Testis (tissue), 3 donors: ENCODE results near the gene CPVL. TPM values are rescaled to one million over a fixed set of nuclear protein-coding genes. Genes with fewer than 3 reads are reported as not detected.

Experiments
- DNase-seq: peaks from one replicate; pipeline ENCODE4 v3.0.0-alpha.2; 2019
- H3K27ac ChIP-seq, 2 donors: fragments of 200-600 bp; sonication (generic); one replicate each; pipeline ENCODE4 v1.5.1; 2019
- H3K27me3 ChIP-seq: fragments of 200-600 bp; sonication (generic); one replicate; pipeline ENCODE4 v1.5.1; 2019
- H3K36me3 ChIP-seq: fragments of 200-600 bp; sonication (generic); one replicate; pipeline ENCODE4 v1.5.1; 2017; ENCODE audit warnings: low read depth; ENCODE audit errors: missing control alignments
- H3K4me1 ChIP-seq: fragments of 200-600 bp; sonication (generic); one replicate; pipeline ENCODE4 v1.5.1; 2019
- H3K4me3 ChIP-seq, 2 donors: fragments of 200-600 bp; sonication (generic); one replicate each; pipeline ENCODE4 v1.5.1; 2017 to 2019
- H3K9me3 ChIP-seq: fragments of 200-600 bp; sonication (generic); one replicate; pipeline ENCODE4 v1.5.1; 2017
- CTCF ChIP-seq, 3 experiments: fragments of 450-650 bp in 2 of 3; fragments of 200-600 bp in 1 of 3; sonication (generic) in 1 of 3; IDR thresholded peaks; one replicate each; pipeline ENCODE4 v1.5.1; 2016 to 2019; ENCODE audit warnings: antibody characterized with exemption in 3 of 3, mild to moderate bottlenecking in 2 of 3, moderate library complexity in 1 of 3
- POLR2A ChIP-seq: fragments of 450-650 bp; IDR thresholded peaks from one replicate; pipeline ENCODE4 v1.6.1; 2017; ENCODE audit warnings: antibody characterized with exemption, mild to moderate bottlenecking, moderate library complexity
- WGBS, 2 donors: methylation state at CpG; one replicate each; pipeline ENCODE4 v1.1.5; 2018; 5-methylcytosine and 5-hydroxymethylcytosine counted together
- intact Hi-C: fragments of 100-400 bp; cut with DNase I; formaldehyde crosslinking; loops from one replicate; pipeline ENCODE4 v1.15.1; 2023; ENCODE audit warnings: low total_unique reads
- polyA plus RNA-seq: library from polyadenylated mRNA; stranded (reverse); fragments of 350-450 nt; fragmentation: Illumina TruSeq; extraction: RNeasy Lipid Tissue Mini Kit (QIAGEN cat#74804); gene quantifications from one replicate; pipeline ENCODE4 v1.2.3, GENCODE V29; 2014; ENCODE audit warnings: low read depth, low replicate concordance; ENCODE audit not compliant: insufficient read depth
- total RNA-seq, 2 donors: library from RNA; depleted of rRNA; stranded (reverse); fragments of >200 nt; gene quantifications; one replicate each; pipeline ENCODE4 v1.2.3, GENCODE V29; 2016

The CPVL gene
- total and polyA plus RNA-seq, 3 donors from 2014 or later: 26.6 to 55.1 (median 51.1) TPM

- TF ChIP-seq POLR2A: no peak
- TF ChIP-seq CTCF (IDR thresholded peaks at IDR 0.05): no peak
- intact Hi-C loops: no loop called here
- Histone ChIP-seq H3K9me3 (no peaks in the 10 kb centered on the region), H3K4me3 (no peak overlapping the region), H3K4me1 (peaks cover 1% of the 10 kb centered on the region), H3K27me3 (no peaks in the 10 kb centered on the region), H3K36me3 (no peaks in the 10 kb centered on the region), H3K27ac (no peak overlapping the region)
- DNase-seq: no peak
- WGBS, 2 donors: 73% methylated on average over 5 of the region's 5 CpGs
Observed at GRCh38 chr7:29071203-29071874, 75.0 kb downstream of the CPVL start.

- no peak for DNase-seq
- Histone ChIP-seq H3K9me3 (no peaks in the 10 kb centered on the region), H3K27me3 (no peaks in the 10 kb centered on the region), H3K27ac (no peak overlapping the region), H3K36me3 (no peaks in the 10 kb centered on the region), H3K4me3 (no peak overlapping the region), H3K4me1 (no peaks in the 10 kb centered on the region)
- intact Hi-C loops: no loop called here
- 96 to 98% methylated on average over 2 of the region's 2 CpGs for WGBS, 2 donors
- TF ChIP-seq POLR2A (no peak), CTCF (IDR thresholded peaks at IDR 0.05) (no peak)
Observed at GRCh38 chr7:29066641-29067040, 79.7 kb downstream of the CPVL start.

- Histone ChIP-seq H3K4me3 (no peak overlapping the region), H3K27me3 (no peaks in the 10 kb centered on the region), H3K36me3 (no peaks in the 10 kb centered on the region), H3K27ac (no peak overlapping the region), H3K4me1 (no peaks in the 10 kb centered on the region), H3K9me3 (no peaks in the 10 kb centered on the region)
- TF ChIP-seq CTCF (IDR thresholded peaks at IDR 0.05) (no peak), POLR2A (no peak)
- DNase-seq: no peak
- intact Hi-C loops: no loop called here
- WGBS, 2 donors: 72 to 78% methylated on average over 5 of the region's 5 CpGs
Observed at GRCh38 chr7:29065181-29065857, 81.0 kb downstream of the CPVL start.

GRCh38 chr7:29063872-29064271 is 82.5 kb downstream of the CPVL start:
- Histone ChIP-seq H3K9me3 (no peaks in the 10 kb centered on the region), H3K27me3 (no peaks in the 10 kb centered on the region), H3K4me1 (no peaks in the 10 kb centered on the region), H3K4me3 (no peak overlapping the region), H3K36me3 (no peaks in the 10 kb centered on the region), H3K27ac (no peak overlapping the region)
- DNase-seq: no peak
- WGBS, 2 donors: 79 to 83% methylated on average over 2 of the region's 2 CpGs
- intact Hi-C loops: no loop called here
- TF ChIP-seq POLR2A: no peak
- no peak for TF ChIP-seq CTCF (IDR thresholded peaks at IDR 0.05)

GRCh38 chr7:29063236-29063635 is 83.1 kb downstream of the CPVL start:
- H3K27me3 ChIP-seq: no peaks in the 10 kb centered on the region
- no peak overlapping the region for H3K27ac ChIP-seq
- WGBS, 2 donors: 80 to 84% methylated on average over 3 of the region's 3 CpGs
- DNase-seq: no peak
- H3K9me3 ChIP-seq: no peaks in the 10 kb centered on the region
- H3K4me3 ChIP-seq: no peak overlapping the region
- no peaks in the 10 kb centered on the region for H3K4me1 ChIP-seq
- no peaks in the 10 kb centered on the region for H3K36me3 ChIP-seq
- TF ChIP-seq CTCF (IDR thresholded peaks at IDR 0.05) (no peak), POLR2A (no peak)
- intact Hi-C loops: no loop called here
